GM12874 (cell line): ENCODE measurements around the gene PRRT4.

ENCODE experiments used
- CTCF ChIP-seq: IDR thresholded peaks from 2 replicates; pipeline ENCODE4 v1.5.1; 2011; ENCODE audit warnings: low read depth, mild to moderate bottlenecking, control low read depth, low read length, moderate library complexity; ENCODE audit not compliant: insufficient read depth

The PRRT4 gene

GRCh38 chr7:128399991-128400390 lies 38.5 kb upstream of the PRRT4 start:
- no peak for TF ChIP-seq CTCF

- TF ChIP-seq CTCF: no peak
Observed at GRCh38 chr7:128398841-128399135, 37.3 kb upstream of the PRRT4 start.

GRCh38 chr7:128398016-128398840 lies 36.7 kb upstream of the PRRT4 start:
- TF ChIP-seq CTCF: peak; percentile 97

- no peak for TF ChIP-seq CTCF
Observed at GRCh38 chr7:128396357-128396756, 34.9 kb upstream of the PRRT4 start.

- TF ChIP-seq CTCF: no peak
Observed at GRCh38 chr7:128395748-128396147, 34.3 kb upstream of the PRRT4 start.

GRCh38 chr7:128394904-128395496 lies 33.5 kb upstream of the PRRT4 start:
- TF ChIP-seq CTCF: no peak

- no peak for TF ChIP-seq CTCF
Observed at GRCh38 chr7:128393526-128394330, 32.2 kb upstream of the PRRT4 start.
